Globus pallidus (tissue), 1 donor: ENCODE results near the gene RND3.

Source experiments
- DNase-seq: peaks from one replicate; pipeline ENCODE4 v3.0.0-alpha.2; 2015; ENCODE audit warnings: low spot score

The RND3 gene

GRCh38 chr2:150476286-150476685, 11.2 kb downstream of the RND3 start:
- no peak for DNase-seq

GRCh38 chr2:150475479-150476250, 11.8 kb downstream of the RND3 start:
- no peak for DNase-seq

GRCh38 chr2:150474326-150475074, 13.0 kb downstream of the RND3 start:
- DNase-seq, result no peak

- DNase-seq, result no peak
Measured at GRCh38 chr2:150473767-150474166, 13.7 kb downstream of the RND3 start.

GRCh38 chr2:150472511-150472899, 15.0 kb downstream of the RND3 start:
- no peak for DNase-seq

- DNase-seq, result no peak
Measured at GRCh38 chr2:150471813-150472510, 15.5 kb downstream of the RND3 start.

- no peak for DNase-seq
Measured at GRCh38 chr2:150470435-150470834, 17.0 kb downstream of the RND3 start.

- DNase-seq, result no peak
Measured at GRCh38 chr2:150469706-150470274, 17.7 kb downstream of the RND3 start.

GRCh38 chr2:150468350-150468960, 19.0 kb downstream of the RND3 start:
- no peak for DNase-seq

GRCh38 chr2:150467621-150467963, 19.9 kb downstream of the RND3 start:
- DNase-seq, result no peak

GRCh38 chr2:150466741-150467620, 20.5 kb downstream of the RND3 start:
- DNase-seq, result no peak

- no peak for DNase-seq
Measured at GRCh38 chr2:150465703-150466569, 21.5 kb downstream of the RND3 start.

- DNase-seq, result no peak
Measured at GRCh38 chr2:150464986-150465385, 22.5 kb downstream of the RND3 start.

GRCh38 chr2:150464270-150464669, 23.2 kb downstream of the RND3 start:
- no peak for DNase-seq

GRCh38 chr2:150462770-150463169, 24.7 kb downstream of the RND3 start:
- no peak for DNase-seq

- no peak for DNase-seq
Measured at GRCh38 chr2:150459281-150459680, 28.2 kb downstream of the RND3 start.

- DNase-seq, result no peak
Measured at GRCh38 chr2:150450765-150451164, 36.7 kb downstream of the RND3 start.

- no peak for DNase-seq
Measured at GRCh38 chr2:150449856-150450255, 37.6 kb downstream of the RND3 start.

- DNase-seq, result no peak
Measured at GRCh38 chr2:150445398-150445797, 42.1 kb downstream of the RND3 start.

GRCh38 chr2:150442484-150442883, 45.0 kb downstream of the RND3 start:
- DNase-seq, result no peak
